HEK293T (cell line): ENCODE results near the gene PDE7B.

ENCODE experiments used
- ARNT ChIP-seq: fragments of 450-650 bp; IDR thresholded peaks from 2 replicates; pipeline ENCODE4 v1.6.1; 2017; ENCODE audit warnings: mild to moderate bottlenecking
- BHLHE40 ChIP-seq: fragments of 450-650 bp; IDR thresholded peaks from 2 replicates; pipeline ENCODE4 v1.6.1; 2016; ENCODE audit warnings: mild to moderate bottlenecking, moderate library complexity, borderline replicate concordance
- FOXA1 ChIP-seq: fragments of 450-650 bp; IDR thresholded peaks from 2 replicates; pipeline ENCODE4 v1.6.1; 2016; ENCODE audit warnings: mild to moderate bottlenecking
- FOXK2 ChIP-seq: fragments of 450-650 bp; IDR thresholded peaks from 2 replicates; pipeline ENCODE4 v1.6.1; 2016; ENCODE audit warnings: mild to moderate bottlenecking
- FOXM1 ChIP-seq: fragments of 450-650 bp; IDR thresholded peaks from 2 replicates; pipeline ENCODE4 v1.6.1; 2017; ENCODE audit warnings: mild to moderate bottlenecking, borderline replicate concordance
- LEF1 ChIP-seq: fragments of 450-650 bp; IDR thresholded peaks from 2 replicates; pipeline ENCODE4 v1.6.1; 2017; ENCODE audit warnings: mild to moderate bottlenecking, borderline replicate concordance

- no peak for TF ChIP-seq FOXM1
- no peak for TF ChIP-seq BHLHE40
- no peak for TF ChIP-seq ARNT
- TF ChIP-seq FOXA1: no peak
- no peak for TF ChIP-seq LEF1
- no peak for TF ChIP-seq FOXK2
Observed at GRCh38 chr6:136037242-136037875, 185.9 kb downstream of the PDE7B start.
